Type B pancreatic cell (in vitro differentiated cells): Measurements from ENCODE around the gene DPYSL5. TPM values are rescaled to one million over a fixed set of nuclear protein-coding genes. Genes with fewer than 3 reads are reported as not detected.

Experiments used
- DNase-seq: peaks from one replicate; pipeline ENCODE4 v3.0.0; 2021; ENCODE audit warnings: mixed read lengths; ENCODE audit not compliant: unreplicated experiment; ENCODE audit errors: extremely low spot score
- H3K27ac Mint-ChIP-seq: 2 replicates; pipeline ENCODE4 v1.8.0; 2021; ENCODE audit warnings: mild to moderate bottlenecking, mixed read lengths
- H3K27me3 Mint-ChIP-seq: 2 replicates; pipeline ENCODE4 v1.8.0; 2021; ENCODE audit warnings: mixed read lengths
- H3K36me3 Mint-ChIP-seq: 2 replicates; pipeline ENCODE4 v1.8.0; 2021; ENCODE audit warnings: mixed read lengths
- H3K4me1 Mint-ChIP-seq: one replicate; pipeline ENCODE4 v1.8.0; 2021; ENCODE audit warnings: mixed read lengths; ENCODE audit not compliant: unreplicated experiment
- H3K4me3 Mint-ChIP-seq: 2 replicates; pipeline ENCODE4 v1.8.0; 2021; ENCODE audit warnings: mild to moderate bottlenecking, mixed read lengths
- H3K9me3 Mint-ChIP-seq: 2 replicates; pipeline ENCODE4 v1.8.0; 2021; ENCODE audit warnings: mixed read lengths
- CTCF ChIP-seq: fragments of 200-600 bp; sonication (generic); conservative IDR thresholded peaks from 2 replicates; pipeline ENCODE4 v1.5.0; 2021; ENCODE audit warnings: antibody characterized with exemption, mild to moderate bottlenecking
- total RNA-seq: library from RNA; stranded (reverse); gene quantifications from 2 replicates; pipeline ENCODE4 v1.2.1, GENCODE V29; 2021; ENCODE audit warnings: low replicate concordance

The DPYSL5 gene
- total RNA-seq, 1 donor from 2014 or later, result 51.1 TPM

- TF ChIP-seq CTCF, result no peak
- Mint-ChIP-seq H3K9me3 (no peaks in the 10 kb centered on the region), H3K4me1 (peaks cover 28% of the 10 kb centered on the region), H3K36me3 (no peaks in the 10 kb centered on the region), H3K4me3 (no peak overlapping the region), H3K27ac (no peak overlapping the region), H3K27me3 (peaks cover 39% of the 10 kb centered on the region)
- DNase-seq, result no peak
Observed at GRCh38 chr2:26974352-26974751, 126.4 kb downstream of the DPYSL5 start.

GRCh38 chr2:26975102-26975501 lies 127.2 kb downstream of the DPYSL5 start:
- peaks cover 35% of the 10 kb centered on the region for H3K27me3 Mint-ChIP-seq
- H3K36me3 Mint-ChIP-seq, result no peaks in the 10 kb centered on the region
- no peak for DNase-seq
- no peak for TF ChIP-seq CTCF
- H3K4me1 Mint-ChIP-seq, result peaks cover 26% of the 10 kb centered on the region
- H3K4me3 Mint-ChIP-seq, result no peak overlapping the region
- no peaks in the 10 kb centered on the region for H3K9me3 Mint-ChIP-seq
- no peak overlapping the region for H3K27ac Mint-ChIP-seq

GRCh38 chr2:26975656-26976055 lies 127.7 kb downstream of the DPYSL5 start:
- Mint-ChIP-seq H3K36me3 (no peaks in the 10 kb centered on the region), H3K4me1 (peaks cover 26% of the 10 kb centered on the region), H3K27me3 (peaks cover 33% of the 10 kb centered on the region), H3K4me3 (no peak overlapping the region), H3K9me3 (no peaks in the 10 kb centered on the region), H3K27ac (no peak overlapping the region)
- DNase-seq, result no peak
- no peak for TF ChIP-seq CTCF

GRCh38 chr2:26976237-26976636 lies 128.3 kb downstream of the DPYSL5 start:
- Mint-ChIP-seq H3K27me3 (peaks cover 29% of the 10 kb centered on the region), H3K4me1 (peaks cover 24% of the 10 kb centered on the region), H3K36me3 (no peaks in the 10 kb centered on the region), H3K4me3 (no peak overlapping the region), H3K27ac (no peak overlapping the region), H3K9me3 (no peaks in the 10 kb centered on the region)
- no peak for TF ChIP-seq CTCF
- DNase-seq, result no peak

- no peaks in the 10 kb centered on the region for H3K36me3 Mint-ChIP-seq
- TF ChIP-seq CTCF, result no peak
- H3K9me3 Mint-ChIP-seq, result no peaks in the 10 kb centered on the region
- H3K4me3 Mint-ChIP-seq, result no peak overlapping the region
- no peak for DNase-seq
- H3K27me3 Mint-ChIP-seq, result peaks cover 21% of the 10 kb centered on the region
- H3K4me1 Mint-ChIP-seq, result peaks cover 19% of the 10 kb centered on the region
- no peak overlapping the region for H3K27ac Mint-ChIP-seq
Observed at GRCh38 chr2:26977012-26977411, 129.1 kb downstream of the DPYSL5 start.

GRCh38 chr2:26978061-26978596 lies 130.2 kb downstream of the DPYSL5 start:
- peaks cover 10% of the 10 kb centered on the region for H3K27me3 Mint-ChIP-seq
- H3K4me3 Mint-ChIP-seq, result no peak overlapping the region
- DNase-seq, result no peak
- H3K9me3 Mint-ChIP-seq, result no peaks in the 10 kb centered on the region
- H3K36me3 Mint-ChIP-seq, result no peaks in the 10 kb centered on the region
- no peak overlapping the region for H3K27ac Mint-ChIP-seq
- no peak for TF ChIP-seq CTCF
- peaks cover 13% of the 10 kb centered on the region for H3K4me1 Mint-ChIP-seq
